ENCODE data around the gene CSRNP2. TPM values are rescaled to one million over a fixed set of nuclear protein-coding genes. Genes with fewer than 3 reads are reported as not detected.

The CSRNP2 gene
- total RNA-seq, 1 donor from 2014 or later, result 20.0 TPM

DNA sequence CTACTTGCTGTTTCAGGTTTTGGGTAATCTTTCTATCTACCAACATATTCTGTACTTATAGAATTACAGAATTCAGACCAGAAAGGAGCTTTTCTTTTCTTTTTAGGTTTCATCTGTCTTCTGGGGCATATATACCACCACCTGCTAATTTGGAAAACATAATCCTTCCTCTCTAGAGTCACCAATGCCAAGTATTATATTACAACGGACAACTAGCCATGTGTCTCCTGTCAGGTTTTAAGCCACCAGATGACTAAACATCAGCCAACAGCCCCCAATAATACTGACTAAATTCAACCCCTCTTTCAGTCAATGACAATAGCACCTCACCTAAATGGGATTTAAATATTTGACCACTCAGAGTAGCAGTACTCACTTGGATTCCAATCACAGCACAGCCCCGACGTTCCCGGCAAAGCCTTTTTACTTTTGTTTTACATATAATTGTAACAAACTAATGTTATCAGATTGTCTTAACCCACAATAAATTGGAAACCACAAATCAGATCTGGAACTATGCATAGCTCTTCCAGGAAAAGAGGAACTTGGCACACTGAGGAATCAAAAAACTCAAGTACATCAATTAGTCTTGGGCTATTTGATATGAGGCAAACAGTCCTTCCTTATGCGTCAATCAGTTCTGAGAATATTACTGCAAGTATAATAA is 70.7 kb downstream of the CSRNP2 start:
- intact Hi-C loops (cut with DNase I), result no loop called here
- DNase-seq (no peak), ATAC-seq (ENCODE audit: poor library complexity) (no peak)

DNA sequence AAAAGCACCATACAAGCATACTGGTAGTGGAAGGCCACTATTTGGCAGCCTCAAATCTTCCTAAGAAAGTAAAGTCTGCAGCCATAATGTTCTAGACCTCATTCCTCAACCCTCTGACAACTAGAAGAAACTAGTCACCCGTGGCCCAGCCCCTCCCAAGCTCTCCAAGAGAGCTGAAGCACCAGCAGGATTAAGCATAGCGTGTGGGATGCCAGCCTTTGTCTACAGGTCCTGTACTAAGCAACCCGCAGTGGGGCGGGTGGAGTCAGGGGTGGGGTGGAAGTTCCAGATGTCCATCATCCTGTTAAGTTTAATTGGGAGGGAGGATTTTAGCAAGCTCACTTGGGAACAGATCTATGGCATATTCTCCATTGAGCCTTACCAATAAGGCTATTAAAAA is 71.4 kb downstream of the CSRNP2 start:
- DNase-seq (no peak), ATAC-seq (ENCODE audit: poor library complexity) (no peak)
- intact Hi-C loops (cut with DNase I), result no loop called here

Other genes starting within 250 kb of the CSRNP2 start
- not detected for gene TMPRSS12, start 240.7 kb downstream of the CSRNP2 start, total RNA-seq
- not detected for gene HIGD1C, start 131.1 kb downstream of the CSRNP2 start, total RNA-seq
- gene SLC11A2, start 57.2 kb downstream of the CSRNP2 start, total RNA-seq, result 23.7 TPM
- 19.7 TPM for gene LETMD1, start 35.3 kb downstream of the CSRNP2 start, total RNA-seq
- gene TFCP2, start 89.5 kb upstream of the CSRNP2 start, total RNA-seq, result 23.3 TPM
- 10.0 TPM for gene POU6F1, start 134.5 kb upstream of the CSRNP2 start, total RNA-seq
- 124 TPM for gene DAZAP2, start 155.2 kb upstream of the CSRNP2 start, total RNA-seq
- 2.8 TPM for gene SMAGP, start 186.8 kb upstream of the CSRNP2 start, total RNA-seq
- gene BIN2, start 240.6 kb upstream of the CSRNP2 start, total RNA-seq, result 1.5 TPM